Measurements from ENCODE around the gene ACCSL. TPM values are rescaled to one million over a fixed set of nuclear protein-coding genes. Genes with fewer than 3 reads are reported as not detected.

Gene ACCSL
- total RNA-seq, 4 donors from 2014 or later: not detected

GRCh38 chr11:44029977-44030911, 17.5 kb upstream of the ACCSL start:
- ATAC-seq (ENCODE audit: low FRiP score) (peak; percentile 48), DNase-seq (ENCODE audit: low spot score) (no peak)

GRCh38 chr11:44030996-44031395, 16.8 kb upstream of the ACCSL start:
- TF ChIP-seq CTCF (IDR thresholded peaks at IDR 0.05): no peak
- no peak for DNase-seq (ENCODE audit: low spot score)
- no peak for ATAC-seq (ENCODE audit: low FRiP score)

More at GRCh38 chr11:44029977-44030911, 17.5 kb upstream of the ACCSL start:
- no peak for TF ChIP-seq CTCF (IDR thresholded peaks at IDR 0.05)

- no peak for TF ChIP-seq CTCF (IDR thresholded peaks at IDR 0.05)
- ATAC-seq (ENCODE audit: low FRiP score) (no peak), DNase-seq (ENCODE audit: low spot score) (no peak)
These were observed 16.2 kb upstream of the ACCSL start for GRCh38 chr11:44031549-44031948.

- no peak for ATAC-seq (ENCODE audit: low FRiP score)
- TF ChIP-seq CTCF (IDR thresholded peaks at IDR 0.05): no peak
- no peak for DNase-seq (ENCODE audit: low spot score)
These were observed 15.3 kb upstream of the ACCSL start for GRCh38 chr11:44032299-44033085.

- DNase-seq (ENCODE audit: low spot score) (no peak), ATAC-seq (ENCODE audit: low FRiP score) (no peak)
These were observed 14.3 kb upstream of the ACCSL start for GRCh38 chr11:44033411-44033850.

GRCh38 chr11:44033856-44034255, 13.9 kb upstream of the ACCSL start:
- TF ChIP-seq CTCF (IDR thresholded peaks at IDR 0.05): no peak
- DNase-seq (ENCODE audit: low spot score) (no peak), ATAC-seq (ENCODE audit: low FRiP score) (no peak)

More at GRCh38 chr11:44033411-44033850, 14.3 kb upstream of the ACCSL start:
- no peak for TF ChIP-seq CTCF (IDR thresholded peaks at IDR 0.05)
